ENCODE data around the gene MYH2. TPM values are rescaled to one million over a fixed set of nuclear protein-coding genes. Genes with fewer than 3 reads are reported as not detected.
"Not testable (repeated sequence)": the region's sequence is repeated elsewhere in the genome, so short reads cannot be mapped to it uniquely, and the experiment has no call there.

The MYH2 gene
- not detected in 2 replicates for total RNA-seq

- intact Hi-C loops (cut with micrococcal nuclease) = no loop called here
Measured at GRCh38 chr17:10549096-10549842, at the start of gene MYH2. TSS of gene MYH2 (minus strand) at chr17:10549658. CDS start at chr17:10547920, 1,738 bp downstream.

DNA sequence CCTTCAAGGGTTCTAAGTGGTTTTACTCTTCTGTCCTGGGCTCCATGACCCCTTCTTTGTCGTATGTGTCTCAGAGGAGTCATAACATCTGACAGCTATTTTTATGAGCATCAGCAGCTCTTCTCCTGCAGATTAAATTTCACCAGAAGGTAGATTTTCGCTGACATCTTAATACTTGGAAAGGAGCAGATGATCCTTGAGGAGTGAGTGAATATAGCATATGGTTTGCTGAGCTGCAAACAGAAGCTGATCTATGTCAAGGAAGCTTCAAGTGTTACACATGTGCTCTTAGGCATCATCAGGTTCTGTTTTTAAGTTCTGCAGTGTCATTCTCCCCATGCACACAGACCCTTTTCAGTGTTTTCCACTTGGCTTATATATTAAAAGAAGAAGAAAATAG is 49.2 kb upstream of the MYH2 start:
- intact Hi-C loops (cut with micrococcal nuclease) = no loop called here

DNA sequence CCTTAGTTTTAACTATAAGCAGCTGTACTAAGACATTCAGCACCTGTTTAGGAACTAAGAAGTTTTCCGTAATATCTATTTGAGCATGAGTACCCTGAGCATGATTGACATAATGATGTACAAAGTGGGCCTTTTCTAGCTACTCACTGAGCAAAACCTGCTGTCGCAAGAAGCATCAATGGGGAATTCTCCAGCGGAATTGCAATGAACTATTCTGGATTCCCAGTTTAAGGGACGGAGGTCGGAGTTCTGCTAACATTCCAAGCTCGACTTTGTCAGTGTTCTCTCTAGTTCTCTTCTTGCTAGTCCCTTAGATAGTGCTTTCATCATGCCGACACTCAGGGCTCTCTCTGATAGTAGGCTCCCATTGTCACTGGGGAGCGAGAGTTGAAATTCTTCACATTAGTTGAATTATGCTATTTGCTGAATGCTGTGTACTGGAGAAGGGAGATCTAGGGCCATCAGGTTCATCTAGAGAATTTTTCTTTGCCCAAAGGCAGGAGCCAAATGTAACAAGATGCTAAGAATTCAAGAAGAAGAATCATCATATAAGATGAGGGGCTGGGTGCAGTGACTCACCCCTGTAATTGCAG is 40.2 kb upstream of the MYH2 start:
- intact Hi-C loops (cut with micrococcal nuclease) = no loop called here

GRCh38 chr17:10585529-10585928 is 36.1 kb upstream of the MYH2 start:
- intact Hi-C loops (cut with micrococcal nuclease) = no loop called here

DNA sequence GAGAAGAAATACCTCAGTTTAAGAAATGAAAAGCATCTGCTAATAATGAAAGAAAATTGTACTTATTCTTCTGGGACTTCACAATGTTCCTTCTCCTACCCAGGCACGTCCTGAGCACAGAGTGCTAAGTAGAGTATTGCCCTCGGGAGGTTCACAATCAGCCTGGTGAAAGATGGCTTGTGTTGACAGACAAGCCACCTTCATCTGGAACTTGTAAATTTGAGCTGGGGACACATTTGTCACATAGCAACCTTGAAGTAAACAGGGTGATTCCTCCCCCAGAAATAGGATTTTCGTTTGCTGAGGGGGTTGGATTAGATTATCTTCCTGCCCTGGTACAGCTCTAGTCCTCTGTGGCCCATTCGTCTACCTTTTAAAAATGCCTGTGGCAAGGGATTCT is 34.4 kb upstream of the MYH2 start:
- intact Hi-C loops (cut with micrococcal nuclease) = no loop called here

DNA sequence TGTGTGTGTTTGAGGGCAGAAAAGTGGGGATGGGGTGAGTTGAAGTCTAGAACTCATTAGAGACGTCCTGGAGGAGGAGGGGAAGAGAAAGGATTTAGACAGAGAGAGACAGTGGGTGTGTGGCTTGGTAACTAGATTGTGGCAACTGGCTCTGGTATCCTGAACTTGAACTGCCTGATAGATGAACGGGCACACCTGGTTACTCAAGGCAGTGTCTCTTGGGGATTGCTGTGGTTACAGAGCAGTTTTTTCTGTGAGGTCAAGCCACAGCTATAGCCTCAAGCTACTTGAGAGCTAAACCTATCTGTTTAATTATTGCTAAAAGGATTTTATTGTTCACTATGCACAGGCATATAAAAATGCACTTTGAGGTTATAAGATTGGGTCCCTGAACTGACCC is 29.8 kb upstream of the MYH2 start:
- intact Hi-C loops (cut with micrococcal nuclease) = no loop called here

DNA sequence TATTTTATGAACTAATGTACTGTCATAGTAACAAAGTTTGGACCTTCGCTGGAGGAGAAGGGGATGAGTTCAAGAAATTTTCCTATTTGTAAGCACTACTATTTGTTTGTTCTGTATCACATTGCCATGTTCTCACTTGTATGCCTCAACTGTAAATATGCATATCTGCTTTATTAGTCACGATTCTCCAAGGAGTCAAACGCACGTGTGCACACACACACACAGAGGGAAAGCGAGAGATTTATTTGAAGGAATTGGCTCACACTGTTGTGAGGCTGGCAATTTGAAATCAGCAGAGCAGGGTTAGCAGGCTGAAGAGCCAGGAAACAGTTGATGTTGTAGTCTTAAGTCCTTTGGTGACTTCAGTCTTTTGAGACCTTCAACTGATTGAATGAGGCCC is 24.9 kb upstream of the MYH2 start:
- intact Hi-C loops (cut with micrococcal nuclease) = no loop called here

DNA sequence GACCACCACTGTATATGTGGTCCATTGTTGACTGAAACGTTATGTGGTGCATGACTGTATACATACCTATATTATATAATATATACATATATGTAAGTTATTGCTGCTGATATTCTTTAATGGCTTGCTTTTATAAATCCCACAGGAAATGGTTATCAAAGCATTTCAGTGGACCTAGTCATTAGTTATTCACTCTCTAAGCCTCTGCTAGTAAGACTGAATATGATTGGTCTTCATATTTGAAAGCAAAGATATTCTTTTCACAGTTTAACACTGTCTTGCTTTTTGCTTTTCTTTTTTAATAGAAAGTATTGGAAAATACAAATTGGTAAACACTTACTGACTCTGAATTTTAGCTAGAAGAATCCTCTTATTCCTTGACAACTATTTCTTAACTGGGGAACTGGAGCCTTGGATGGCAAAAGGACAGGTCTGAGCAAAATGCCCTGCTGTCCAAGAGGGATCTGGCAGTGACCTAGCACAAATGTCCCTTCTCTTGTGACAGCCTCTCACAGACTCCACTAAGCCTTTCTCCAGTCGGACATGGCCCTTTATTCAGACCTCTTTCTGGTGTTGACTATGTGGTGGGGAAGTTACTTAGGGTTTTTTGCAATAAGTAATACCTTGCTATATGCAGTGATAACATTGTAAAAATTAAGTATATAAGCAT is 14.7 kb upstream of the MYH2 start:
- intact Hi-C loops (cut with micrococcal nuclease) = no loop called here

DNA sequence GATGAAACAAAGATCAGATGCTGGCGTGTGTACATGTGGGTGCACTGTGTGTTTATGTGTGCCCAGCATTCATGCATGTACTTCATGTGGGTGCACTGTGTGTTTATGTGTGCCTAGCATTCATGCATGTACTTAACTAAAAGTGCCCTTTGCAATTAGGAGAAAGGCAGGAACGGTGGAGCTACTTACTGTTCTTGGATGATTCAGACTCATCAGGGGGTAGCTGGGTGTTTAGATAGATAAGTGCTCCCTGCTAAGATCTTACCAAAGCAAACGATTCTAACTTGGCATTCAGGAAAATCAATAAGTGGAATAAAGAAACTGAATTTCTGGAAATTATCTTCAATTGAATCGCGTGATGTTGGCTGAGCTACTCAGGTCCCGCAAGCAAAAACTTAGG is 8.6 kb upstream of the MYH2 start:
- intact Hi-C loops (cut with micrococcal nuclease) = no loop called here

DNA sequence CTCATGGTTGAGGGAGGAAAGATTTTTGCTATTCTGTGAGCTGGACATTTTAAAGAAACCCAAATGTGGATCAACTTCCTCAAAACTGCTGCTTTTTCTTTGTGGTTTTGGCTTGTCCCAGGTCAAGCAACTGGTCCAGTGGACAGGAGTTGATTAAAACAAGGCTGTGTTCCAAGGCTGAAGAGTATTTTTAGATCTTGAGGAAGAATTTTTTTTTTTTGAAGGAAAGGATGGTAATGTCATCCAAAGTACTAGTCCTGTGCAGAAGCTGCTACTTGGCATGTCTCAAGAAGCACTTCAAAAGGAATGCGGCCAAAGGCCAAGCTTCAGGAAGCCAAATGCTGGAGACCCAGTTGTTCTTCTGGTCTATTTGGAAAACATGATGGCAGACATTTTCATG is 8.0 kb upstream of the MYH2 start:
- intact Hi-C loops (cut with micrococcal nuclease) = no loop called here

DNA sequence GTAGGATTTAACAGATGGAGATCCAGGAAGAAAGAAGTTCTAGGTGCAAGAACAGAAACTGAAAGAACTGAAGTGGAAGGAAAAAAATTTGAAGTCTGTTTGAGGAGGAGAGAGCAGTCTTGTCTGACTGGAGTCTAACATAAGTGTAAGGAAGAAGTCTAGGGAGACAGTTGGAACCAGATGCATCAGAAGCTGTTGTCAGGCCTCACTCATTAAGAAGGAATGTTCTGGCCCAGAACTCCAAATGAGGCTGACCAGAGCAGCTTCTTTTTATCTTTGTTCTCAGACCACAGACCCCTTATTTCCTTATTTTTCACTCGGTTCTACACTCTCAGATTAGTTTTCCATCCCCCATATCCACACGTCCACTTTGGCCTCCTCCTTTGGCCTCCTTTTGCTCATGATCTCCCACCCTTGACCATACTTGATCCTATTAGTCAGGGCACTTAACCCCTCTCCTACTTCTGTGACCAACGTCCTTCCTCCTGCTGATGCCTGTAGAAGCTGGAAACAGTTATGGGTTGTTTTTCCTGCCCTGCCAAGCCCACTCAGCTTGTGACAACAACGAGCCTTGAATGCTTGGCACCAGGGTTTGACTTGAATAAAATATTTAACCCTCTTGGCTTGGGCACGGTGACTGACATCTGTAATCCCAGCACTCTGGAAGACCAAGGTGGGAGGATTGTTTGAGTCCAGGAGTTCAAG is 7.0 kb upstream of the MYH2 start:
- intact Hi-C loops (cut with micrococcal nuclease) = no loop called here

DNA sequence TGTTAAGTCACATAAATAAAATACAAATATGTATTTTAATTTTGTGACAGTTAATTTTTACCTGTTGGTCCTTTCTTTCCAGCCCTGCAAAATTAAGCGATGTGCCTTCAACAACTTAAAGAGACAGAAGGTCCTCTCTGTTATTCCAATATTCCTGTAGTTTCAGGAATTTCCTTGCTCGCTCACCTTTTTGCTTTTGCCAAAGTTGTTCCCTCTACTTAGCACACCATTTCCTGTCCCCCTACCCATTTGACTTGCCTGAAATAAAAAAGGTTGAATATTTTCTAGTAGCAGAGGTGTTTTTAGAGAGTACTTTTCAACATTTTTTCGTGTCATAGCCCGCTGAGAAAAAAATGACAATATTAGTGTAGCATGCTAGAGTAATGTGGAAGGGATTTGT is 556 bp upstream of the MYH2 start:
- intact Hi-C loops (cut with micrococcal nuclease) = no loop called here

- intact Hi-C loops (cut with micrococcal nuclease) = no loop called here
Measured at GRCh38 chr17:10547351-10547750, 2.1 kb downstream of the MYH2 start.

DNA sequence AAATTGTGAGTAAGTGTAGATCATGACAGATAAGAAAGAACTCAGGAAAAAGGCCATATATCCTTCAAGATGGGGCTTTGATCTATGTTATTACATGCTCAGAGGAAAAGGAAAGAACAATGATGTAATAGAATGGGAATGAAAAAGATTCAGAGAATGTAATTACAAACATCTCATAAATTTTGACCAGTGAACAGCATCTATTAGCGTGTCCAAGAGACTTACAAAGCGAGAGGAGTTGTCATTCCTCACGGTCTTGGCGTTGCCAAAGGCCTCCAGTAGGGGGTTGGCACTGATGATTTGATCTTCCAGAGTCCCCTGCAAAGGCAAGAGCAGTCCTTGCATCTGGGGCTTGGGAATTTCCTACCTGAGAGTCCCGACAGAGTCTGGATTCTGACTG is 6.0 kb downstream of the MYH2 start:
- intact Hi-C loops (cut with micrococcal nuclease) = not testable (repeated sequence)

DNA sequence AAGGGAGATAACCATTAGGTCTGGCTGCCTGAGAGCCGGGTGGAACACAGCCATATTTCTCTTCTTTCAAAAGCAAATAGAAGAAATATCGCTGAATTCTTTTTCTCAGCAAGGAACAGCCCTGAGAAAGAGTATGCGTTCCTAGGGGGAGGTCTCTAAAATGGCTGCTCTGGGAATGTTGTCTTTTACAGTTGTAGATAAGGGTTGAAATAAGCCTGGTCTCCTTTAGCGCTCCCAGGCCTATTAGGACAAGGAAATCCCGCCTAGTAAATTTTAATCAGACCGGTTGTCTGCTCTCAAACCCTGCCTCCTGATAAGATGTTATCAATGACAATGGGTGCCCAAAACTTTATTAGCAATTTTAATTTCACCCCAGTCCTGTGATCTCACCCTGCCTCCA is 8.3 kb downstream of the MYH2 start:
- intact Hi-C loops (cut with micrococcal nuclease) = not testable (repeated sequence)

DNA sequence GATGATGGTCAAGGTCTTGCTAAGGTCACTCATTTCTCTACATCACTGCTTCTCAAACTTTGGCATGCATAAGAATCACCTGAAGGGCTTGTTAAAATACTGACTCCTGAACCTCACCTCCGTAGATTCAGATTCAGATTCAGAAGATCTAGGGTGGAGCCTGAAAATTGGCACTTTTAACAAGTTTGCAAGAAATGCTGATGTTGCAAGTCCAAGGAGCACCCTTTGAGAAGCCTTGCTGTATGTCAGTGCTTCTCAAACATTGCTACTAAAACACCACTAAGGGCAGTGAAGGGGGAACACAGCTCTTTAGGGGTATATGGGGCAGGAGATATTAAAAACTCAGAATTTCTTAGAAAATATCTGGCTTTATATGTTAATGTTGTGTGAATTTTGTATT is 17.4 kb downstream of the MYH2 start:
- intact Hi-C loops (cut with micrococcal nuclease) = no loop called here

DNA sequence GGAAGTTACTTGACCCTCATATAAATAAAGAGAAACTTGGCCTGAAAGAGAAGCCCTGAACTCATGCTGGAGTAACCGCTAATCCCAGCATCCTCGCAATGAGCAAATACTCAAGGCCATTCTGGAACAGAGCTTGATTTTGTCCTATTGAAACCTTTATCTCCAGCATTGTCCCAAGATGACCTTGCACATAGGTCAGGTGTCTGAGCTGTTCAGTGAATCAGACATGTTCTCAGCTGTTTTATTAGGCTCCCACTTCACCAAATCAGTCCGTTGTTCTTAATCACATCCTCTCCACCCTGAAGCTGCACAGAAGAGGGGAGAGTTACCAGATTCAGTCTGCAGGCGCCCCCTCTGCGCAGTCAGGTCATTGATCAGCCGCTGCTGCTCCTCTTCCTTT is 22.0 kb downstream of the MYH2 start:
- intact Hi-C loops (cut with micrococcal nuclease) = no loop called here

- intact Hi-C loops (cut with micrococcal nuclease) = no loop called here
Measured at GRCh38 chr17:10526517-10526916, 22.9 kb downstream of the MYH2 start.

GRCh38 chr17:10523064-10523463 is 26.4 kb downstream of the MYH2 start:
- intact Hi-C loops (cut with micrococcal nuclease) = no loop called here

GRCh38 chr17:10521949-10522348 is 27.5 kb downstream of the MYH2 start:
- intact Hi-C loops (cut with micrococcal nuclease) = no loop called here

- intact Hi-C loops (cut with micrococcal nuclease) = no loop called here
Measured at GRCh38 chr17:10518271-10519037, 31.0 kb downstream of the MYH2 start, which contains the start of gene MYH1. TSS of gene MYH1 (minus strand) at chr17:10518542. CDS start at chr17:10516642, 1,900 bp downstream.
